Testis (tissue), 3 donors: ENCODE results near the gene AMPD3. TPM values are rescaled to one million over a fixed set of nuclear protein-coding genes. Genes with fewer than 3 reads are reported as not detected.

Source experiments
- DNase-seq: peaks from one replicate; pipeline ENCODE4 v3.0.0-alpha.2; 2019
- H3K27ac ChIP-seq, 2 donors: fragments of 200-600 bp; sonication (generic); one replicate each; pipeline ENCODE4 v1.5.1; 2019
- H3K27me3 ChIP-seq: fragments of 200-600 bp; sonication (generic); one replicate; pipeline ENCODE4 v1.5.1; 2019
- H3K36me3 ChIP-seq: fragments of 200-600 bp; sonication (generic); one replicate; pipeline ENCODE4 v1.5.1; 2017; ENCODE audit warnings: low read depth; ENCODE audit errors: missing control alignments
- H3K4me1 ChIP-seq: fragments of 200-600 bp; sonication (generic); one replicate; pipeline ENCODE4 v1.5.1; 2019
- H3K4me3 ChIP-seq, 2 donors: fragments of 200-600 bp; sonication (generic); one replicate each; pipeline ENCODE4 v1.5.1; 2017 to 2019
- H3K9me3 ChIP-seq: fragments of 200-600 bp; sonication (generic); one replicate; pipeline ENCODE4 v1.5.1; 2017
- POLR2A ChIP-seq: fragments of 450-650 bp; IDR thresholded peaks from one replicate; pipeline ENCODE4 v1.6.1; 2017; ENCODE audit warnings: antibody characterized with exemption, mild to moderate bottlenecking, moderate library complexity
- WGBS, 2 donors: methylation state at CpG; one replicate each; pipeline ENCODE4 v1.1.5; 2018; 5-methylcytosine and 5-hydroxymethylcytosine counted together
- intact Hi-C: fragments of 100-400 bp; cut with DNase I; formaldehyde crosslinking; loops from one replicate; pipeline ENCODE4 v1.15.1; 2023; ENCODE audit warnings: low total_unique reads
- polyA plus RNA-seq: library from polyadenylated mRNA; stranded (reverse); fragments of 350-450 nt; fragmentation: Illumina TruSeq; extraction: RNeasy Lipid Tissue Mini Kit (QIAGEN cat#74804); gene quantifications from one replicate; pipeline ENCODE4 v1.2.3, GENCODE V29; 2014; ENCODE audit warnings: low read depth, low replicate concordance; ENCODE audit not compliant: insufficient read depth
- total RNA-seq, 2 donors: library from RNA; depleted of rRNA; stranded (reverse); fragments of >200 nt; gene quantifications; one replicate each; pipeline ENCODE4 v1.2.3, GENCODE V29; 2016
- TF ChIP-seq, protein P1 (sequence below), 3 experiments: fragments of 450-650 bp in 2 of 3; fragments of 200-600 bp in 1 of 3; sonication (generic) in 1 of 3; IDR thresholded peaks; one replicate each; pipeline ENCODE4 v1.5.1; 2016 to 2019; ENCODE audit warnings: antibody characterized with exemption in 3 of 3, mild to moderate bottlenecking in 2 of 3, moderate library complexity in 1 of 3

Gene AMPD3
- total and polyA plus RNA-seq, 3 donors from 2014 or later, result 5.5 to 13.4 (median 10.9) TPM

DNA sequence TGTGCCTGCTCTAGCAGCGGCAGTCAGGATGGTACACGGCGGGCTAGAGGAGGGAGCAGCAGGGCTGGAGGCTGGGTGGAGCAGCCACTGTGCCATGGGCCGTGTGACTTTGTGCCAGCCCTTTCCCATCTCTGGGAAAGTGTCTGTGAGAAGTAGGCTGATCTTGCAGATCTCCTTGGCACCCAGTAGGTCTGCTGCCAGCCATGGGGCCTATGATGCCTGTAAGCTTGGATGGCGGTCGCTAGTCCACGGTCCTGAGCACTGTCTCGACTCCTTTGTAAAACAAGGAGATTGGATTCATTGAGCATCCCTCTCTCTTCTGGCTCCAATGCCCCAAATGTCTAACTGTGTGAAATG lies 22.6 kb downstream of the AMPD3 start:
- Histone ChIP-seq H3K9me3 (no peaks in the 10 kb centered on the region), H3K27ac (no peak overlapping the region), H3K4me3 (no peak overlapping the region), H3K36me3 (no peaks in the 10 kb centered on the region), H3K27me3 (no peaks in the 10 kb centered on the region), H3K4me1 (no peaks in the 10 kb centered on the region)
- no peak for TF ChIP-seq POLR2A
- TF ChIP-seq, protein P1, sequence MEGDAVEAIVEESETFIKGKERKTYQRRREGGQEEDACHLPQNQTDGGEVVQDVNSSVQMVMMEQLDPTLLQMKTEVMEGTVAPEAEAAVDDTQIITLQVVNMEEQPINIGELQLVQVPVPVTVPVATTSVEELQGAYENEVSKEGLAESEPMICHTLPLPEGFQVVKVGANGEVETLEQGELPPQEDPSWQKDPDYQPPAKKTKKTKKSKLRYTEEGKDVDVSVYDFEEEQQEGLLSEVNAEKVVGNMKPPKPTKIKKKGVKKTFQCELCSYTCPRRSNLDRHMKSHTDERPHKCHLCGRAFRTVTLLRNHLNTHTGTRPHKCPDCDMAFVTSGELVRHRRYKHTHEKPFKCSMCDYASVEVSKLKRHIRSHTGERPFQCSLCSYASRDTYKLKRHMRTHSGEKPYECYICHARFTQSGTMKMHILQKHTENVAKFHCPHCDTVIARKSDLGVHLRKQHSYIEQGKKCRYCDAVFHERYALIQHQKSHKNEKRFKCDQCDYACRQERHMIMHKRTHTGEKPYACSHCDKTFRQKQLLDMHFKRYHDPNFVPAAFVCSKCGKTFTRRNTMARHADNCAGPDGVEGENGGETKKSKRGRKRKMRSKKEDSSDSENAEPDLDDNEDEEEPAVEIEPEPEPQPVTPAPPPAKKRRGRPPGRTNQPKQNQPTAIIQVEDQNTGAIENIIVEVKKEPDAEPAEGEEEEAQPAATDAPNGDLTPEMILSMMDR (IDR thresholded peaks at IDR 0.05), result no peak
- no peak for DNase-seq
- intact Hi-C loops, result no loop called here
- 97 to 98% methylated on average over 8 of the region's 8 CpGs for WGBS, 2 donors

DNA sequence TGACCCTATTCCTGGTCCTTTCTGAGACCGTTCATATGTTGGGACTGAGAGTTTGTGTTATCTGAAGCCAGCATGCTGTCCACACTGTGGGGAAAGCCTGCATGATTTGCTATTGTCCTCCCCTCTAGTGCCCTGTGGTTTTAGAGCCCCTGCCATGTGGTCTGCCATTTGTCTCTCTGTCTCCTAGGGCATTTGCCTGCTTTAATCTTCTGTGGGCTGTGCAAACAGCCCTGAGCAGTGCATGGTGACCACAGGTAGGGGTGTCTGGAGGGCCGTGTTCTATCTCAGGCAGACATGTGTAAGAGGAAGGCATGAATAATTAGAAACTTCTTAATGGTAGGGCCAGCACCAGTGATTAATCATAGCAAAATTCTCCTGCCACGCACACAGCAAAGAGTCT lies 23.0 kb downstream of the AMPD3 start:
- H3K4me1 ChIP-seq, result no peaks in the 10 kb centered on the region
- no peak for DNase-seq
- TF ChIP-seq, protein P1 (IDR thresholded peaks at IDR 0.05), result no peak
- no peak for TF ChIP-seq POLR2A
- H3K36me3 ChIP-seq, result no peaks in the 10 kb centered on the region
- intact Hi-C loops, result no loop called here
- H3K27ac ChIP-seq, result no peak overlapping the region
- no peaks in the 10 kb centered on the region for H3K27me3 ChIP-seq
- H3K4me3 ChIP-seq, result no peak overlapping the region
- H3K9me3 ChIP-seq, result no peaks in the 10 kb centered on the region
- 81% methylated on average over 3 of the region's 3 CpGs for WGBS, 2 donors

DNA sequence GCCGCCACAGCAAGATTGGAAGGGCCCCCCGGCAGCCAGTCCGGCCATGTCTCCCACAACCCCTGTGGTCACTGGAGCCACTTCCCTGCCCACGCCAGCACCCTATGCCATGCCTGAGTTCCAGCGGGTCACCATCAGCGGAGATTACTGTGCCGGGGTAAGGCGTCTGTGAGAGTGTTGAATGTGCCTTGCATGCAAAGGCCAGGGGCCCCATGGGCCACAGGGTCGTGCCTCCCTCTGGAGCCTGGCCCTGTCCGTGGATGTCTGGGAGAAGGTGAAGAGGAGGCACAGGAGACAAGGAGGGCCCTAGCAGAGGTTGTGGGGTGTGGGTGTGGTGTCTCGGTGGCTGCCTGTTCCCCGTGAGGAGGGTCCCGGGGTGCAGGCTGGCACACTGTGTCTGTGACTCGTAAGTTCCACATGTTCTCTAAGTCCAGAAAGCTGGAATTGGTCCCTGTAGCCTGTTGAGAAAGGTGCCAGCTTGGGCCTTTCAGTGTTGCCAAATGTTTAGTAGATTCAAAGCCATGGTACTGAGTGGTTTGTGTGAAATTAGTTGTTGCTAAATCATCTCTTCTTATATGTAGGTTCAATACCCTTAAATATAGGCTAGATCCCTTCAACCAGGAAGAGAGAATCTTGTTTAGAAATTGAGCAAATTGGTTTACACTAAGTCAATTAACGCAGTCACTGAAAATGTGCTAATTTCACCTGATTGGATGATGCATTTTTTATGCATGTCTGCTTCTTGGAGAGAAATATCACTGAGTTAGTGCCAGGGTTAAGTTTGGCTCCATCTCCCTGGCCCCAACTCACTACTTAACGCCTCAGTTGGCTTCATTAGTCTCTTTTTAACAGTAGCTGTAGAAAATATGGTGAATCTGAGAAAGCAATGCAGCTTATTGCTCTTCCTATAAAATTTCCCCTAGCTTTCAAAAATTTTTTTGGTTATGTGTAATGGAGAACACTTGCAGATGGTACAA lies 23.8 kb downstream of the AMPD3 start:
- H3K4me1 ChIP-seq, result no peaks in the 10 kb centered on the region
- no peaks in the 10 kb centered on the region for H3K36me3 ChIP-seq
- H3K27me3 ChIP-seq, result no peaks in the 10 kb centered on the region
- no peak for DNase-seq
- H3K9me3 ChIP-seq, result no peaks in the 10 kb centered on the region
- 94 to 98% methylated on average over 8 to 16 of the region's 16 CpGs for WGBS, 2 donors
- TF ChIP-seq, protein P1 (IDR thresholded peaks at IDR 0.05), result no peak
- no peak overlapping the region for H3K27ac ChIP-seq
- intact Hi-C loops, result no loop called here
- no peak overlapping the region for H3K4me3 ChIP-seq

DNA sequence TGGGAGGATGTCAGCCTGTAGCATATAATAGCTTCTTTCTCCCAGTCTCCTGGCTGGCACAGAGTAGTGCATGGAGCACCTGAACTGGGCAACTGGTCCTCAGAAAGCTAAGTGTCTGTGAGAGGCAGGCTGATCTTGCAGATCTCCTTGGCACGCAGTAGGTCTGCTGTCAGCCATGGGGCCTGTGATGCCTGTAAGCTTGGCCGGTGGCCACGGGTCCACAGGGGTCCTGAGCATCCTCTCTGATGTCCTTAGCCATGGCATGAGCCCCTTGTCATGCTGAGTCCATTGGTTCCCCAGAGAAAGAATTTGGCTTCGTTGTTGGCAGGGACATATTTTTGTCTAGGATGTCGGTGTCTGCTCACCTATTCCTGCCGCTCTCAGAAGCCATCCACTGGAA lies 25.0 kb downstream of the AMPD3 start:
- H3K4me1 ChIP-seq, result no peaks in the 10 kb centered on the region
- 92% methylated on average over 4 to 6 of the region's 6 CpGs for WGBS, 2 donors

More for the DNA sequence above, 25.0 kb downstream of the AMPD3 start:
- no peak for TF ChIP-seq POLR2A
- TF ChIP-seq, protein P1 (IDR thresholded peaks at IDR 0.05), result no peak
- H3K27me3 ChIP-seq, result no peaks in the 10 kb centered on the region
- intact Hi-C loops, result no loop called here
- no peak overlapping the region for H3K27ac ChIP-seq
- H3K36me3 ChIP-seq, result no peaks in the 10 kb centered on the region
- no peaks in the 10 kb centered on the region for H3K9me3 ChIP-seq
- no peak for DNase-seq
- H3K4me3 ChIP-seq, result no peak overlapping the region
